Activated T-helper 2 cell treated with anti-CD3 and anti-CD28 coated beads, Interferon-gamma antibody, Interleukin-2, Interleukin-4, amounts not matched to agents 10 μg/mL and 5 μg/mL and 100 μg/mL, durations not matched to agents 14 hours and 24 hours and 36 hours (primary cell): ENCODE data around the gene MDP1. TPM values are rescaled to one million over a fixed set of nuclear protein-coding genes. Genes with fewer than 3 reads are reported as not detected.

Source experiments
- DNase-seq: peaks from one replicate; pipeline ENCODE4 v3.0.0; 2021; ENCODE audit warnings: low spot score
- H3K27ac Mint-ChIP-seq: one replicate; pipeline ENCODE4 v1.8.0; 2021; ENCODE audit warnings: mixed read lengths
- H3K27me3 Mint-ChIP-seq: one replicate; pipeline ENCODE4 v1.8.0; 2021; ENCODE audit warnings: low read depth, mixed read lengths
- H3K36me3 Mint-ChIP-seq: one replicate; pipeline ENCODE4 v1.8.0; 2021; ENCODE audit warnings: low read depth, mixed read lengths
- H3K4me1 Mint-ChIP-seq: one replicate; pipeline ENCODE4 v1.8.0; 2021; ENCODE audit warnings: low read depth, mixed read lengths
- H3K4me3 Mint-ChIP-seq: one replicate; pipeline ENCODE4 v1.8.0; 2021; ENCODE audit warnings: low read depth, mild to moderate bottlenecking, moderate library complexity, mixed read lengths
- H3K9me3 Mint-ChIP-seq: one replicate; pipeline ENCODE4 v1.8.0; 2021; ENCODE audit warnings: mixed read lengths
- intact Hi-C: fragments of 100-400 bp; cut with micrococcal nuclease; formaldehyde crosslinking; loops from one replicate; pipeline ENCODE4 v1.15.1; 2023
- total RNA-seq: library from RNA; stranded (reverse); gene quantifications from 2 replicates; pipeline ENCODE4 v1.2.3, GENCODE V29; 2022

Gene MDP1
- total RNA-seq, result 13.2 and 13.5 TPM in 2 replicates

DNA sequence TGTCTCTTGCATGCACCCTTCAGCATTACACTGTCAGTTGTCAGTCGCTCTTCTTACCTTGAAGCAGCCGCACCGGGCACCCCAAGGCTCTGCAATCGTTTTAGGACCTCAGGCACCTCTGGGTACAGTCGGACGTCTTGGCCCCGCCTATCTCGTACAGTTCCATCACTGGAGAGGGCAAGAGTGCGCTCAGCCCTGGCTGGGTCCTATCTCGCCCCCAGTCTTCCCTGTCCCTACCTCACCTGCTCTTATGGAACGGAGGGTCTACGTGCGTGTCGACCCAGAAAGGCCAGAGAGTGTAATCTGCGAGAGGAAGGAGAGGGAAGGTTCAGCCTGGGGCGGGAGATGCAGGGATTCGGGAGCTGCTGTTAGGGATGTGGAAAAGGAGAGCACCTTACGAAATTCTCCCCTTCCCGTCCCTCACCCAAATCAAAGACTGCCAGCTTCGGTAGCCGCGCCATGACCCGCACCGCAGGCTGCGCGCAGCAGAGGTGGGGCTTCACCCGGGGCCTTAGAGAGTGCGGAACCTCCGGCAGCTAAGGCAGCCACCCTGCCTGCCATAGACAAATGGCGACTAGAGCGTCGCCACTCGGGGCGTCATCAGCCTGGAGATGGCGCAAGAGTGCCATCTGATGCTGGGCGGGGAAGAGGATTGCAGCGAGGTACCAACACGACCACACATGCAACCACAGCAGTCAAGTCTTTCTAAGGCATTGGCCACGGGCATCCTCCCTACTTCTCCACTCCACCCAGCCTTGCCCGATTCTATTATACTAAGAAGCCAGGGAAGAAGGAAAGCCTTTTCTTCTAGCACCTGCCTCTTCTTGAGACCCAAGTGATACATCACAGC, at the start of gene MDP1:
TSS of gene MDP1 (minus strand) at position 572 of the 850 bp plus-strand sequence. CDS start at position 461, 111 bp downstream.
- DNase-seq, result peak; percentile 82
- intact Hi-C loops, result loop anchor here (1.0 kb wide), 2 partner anchors 17 to 84 kb away; partner anchors contain the start of genes DHRS1, GMPR2, NEDD8 and NOP9
- H3K27me3 Mint-ChIP-seq, result no peaks in the 10 kb centered on the region
- H3K4me3 Mint-ChIP-seq, result peak within 1 kb of the TSS; percentile 92
- peaks cover 41% of the 10 kb centered on the region for H3K36me3 Mint-ChIP-seq
- no peaks in the 10 kb centered on the region for H3K9me3 Mint-ChIP-seq
- H3K4me1 Mint-ChIP-seq, result peaks cover 22% of the 10 kb centered on the region
- H3K27ac Mint-ChIP-seq, result peak within 1 kb of the TSS; percentile 98

GRCh38 chr14:24264298-24264697, 48.4 kb upstream of the MDP1 start:
- no peaks in the 10 kb centered on the region for H3K9me3 Mint-ChIP-seq
- intact Hi-C loops, result no loop called here
- DNase-seq, result no peak
- no peak overlapping the region for H3K27ac Mint-ChIP-seq
- no peak overlapping the region for H3K4me3 Mint-ChIP-seq
- H3K4me1 Mint-ChIP-seq, result no peaks in the 10 kb centered on the region
- H3K27me3 Mint-ChIP-seq, result no peaks in the 10 kb centered on the region
- H3K36me3 Mint-ChIP-seq, result peaks cover 27% of the 10 kb centered on the region

- Mint-ChIP-seq H3K27me3 (no peaks in the 10 kb centered on the region), H3K4me3 (no peak overlapping the region), H3K27ac (no peak overlapping the region), H3K4me1 (no peaks in the 10 kb centered on the region), H3K36me3 (peaks cover 25% of the 10 kb centered on the region), H3K9me3 (no peaks in the 10 kb centered on the region)
- intact Hi-C loops, result no loop called here
- DNase-seq, result no peak
Measured at GRCh38 chr14:24263848-24264247, 48.0 kb upstream of the MDP1 start.

DNA sequence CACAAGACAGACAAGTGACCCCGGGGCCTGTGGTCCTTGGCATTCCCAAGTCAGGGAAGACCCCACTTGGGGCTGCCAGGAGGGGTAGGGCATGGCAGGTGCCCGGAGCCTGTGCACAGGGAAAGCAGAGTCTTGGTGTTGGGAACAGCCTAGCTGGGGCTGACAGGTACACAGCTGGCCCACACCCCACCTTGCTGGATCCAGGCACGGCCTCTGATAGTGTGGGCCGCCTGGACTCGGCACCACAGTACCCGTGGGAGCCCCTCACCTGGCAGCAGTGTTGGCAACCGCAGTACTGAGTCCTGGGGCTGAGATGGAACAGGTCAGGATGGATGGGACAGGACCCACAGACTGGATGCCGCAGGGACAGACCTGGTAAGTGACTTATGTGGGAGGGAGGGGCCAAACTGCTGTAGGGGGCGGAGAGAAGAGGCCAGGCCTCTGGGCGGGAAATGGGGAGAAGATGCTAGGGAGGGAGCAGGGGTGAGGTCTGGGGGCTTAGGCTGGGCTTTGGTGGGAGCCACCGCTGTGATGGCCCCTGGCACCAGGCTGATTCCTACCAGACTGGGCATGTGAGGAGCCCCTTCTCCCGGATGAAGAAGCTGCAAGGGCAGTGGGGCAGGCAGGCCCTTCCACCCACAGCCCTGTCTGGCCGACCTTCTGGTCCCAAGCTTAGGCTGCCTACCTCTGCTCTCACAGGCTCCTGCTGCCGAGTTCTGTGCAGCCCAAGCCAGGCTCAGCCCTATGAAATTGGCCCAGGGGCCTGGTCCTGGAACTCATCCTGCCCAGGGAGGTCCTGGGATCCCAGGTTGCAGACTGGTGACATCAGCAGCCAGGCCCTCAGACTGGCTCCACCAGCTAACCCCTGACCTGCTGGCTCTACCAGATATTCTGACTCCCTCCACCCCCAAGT, 47.2 kb upstream of the MDP1 start, which contains the start of gene TGM1:
TSS of gene TGM1 (minus strand) at position 357 of the 913 bp plus-strand sequence. CDS start 825 bp downstream, outside the sequence.
- intact Hi-C loops, result no loop called here
- no peak within 1 kb of the TSS for H3K27ac Mint-ChIP-seq

GRCh38 chr14:24261969-24262327, 46.1 kb upstream of the MDP1 start:
- no peaks in the 10 kb centered on the region for H3K9me3 Mint-ChIP-seq

More for the DNA sequence above, 47.2 kb upstream of the MDP1 start, which contains the start of gene TGM1:
- Mint-ChIP-seq H3K4me3 (no peak within 1 kb of the TSS), H3K27me3 (no peaks in the 10 kb centered on the region), H3K9me3 (no peaks in the 10 kb centered on the region), H3K4me1 (no peaks in the 10 kb centered on the region), H3K36me3 (peaks cover 18% of the 10 kb centered on the region)
- DNase-seq, result no peak

DNA sequence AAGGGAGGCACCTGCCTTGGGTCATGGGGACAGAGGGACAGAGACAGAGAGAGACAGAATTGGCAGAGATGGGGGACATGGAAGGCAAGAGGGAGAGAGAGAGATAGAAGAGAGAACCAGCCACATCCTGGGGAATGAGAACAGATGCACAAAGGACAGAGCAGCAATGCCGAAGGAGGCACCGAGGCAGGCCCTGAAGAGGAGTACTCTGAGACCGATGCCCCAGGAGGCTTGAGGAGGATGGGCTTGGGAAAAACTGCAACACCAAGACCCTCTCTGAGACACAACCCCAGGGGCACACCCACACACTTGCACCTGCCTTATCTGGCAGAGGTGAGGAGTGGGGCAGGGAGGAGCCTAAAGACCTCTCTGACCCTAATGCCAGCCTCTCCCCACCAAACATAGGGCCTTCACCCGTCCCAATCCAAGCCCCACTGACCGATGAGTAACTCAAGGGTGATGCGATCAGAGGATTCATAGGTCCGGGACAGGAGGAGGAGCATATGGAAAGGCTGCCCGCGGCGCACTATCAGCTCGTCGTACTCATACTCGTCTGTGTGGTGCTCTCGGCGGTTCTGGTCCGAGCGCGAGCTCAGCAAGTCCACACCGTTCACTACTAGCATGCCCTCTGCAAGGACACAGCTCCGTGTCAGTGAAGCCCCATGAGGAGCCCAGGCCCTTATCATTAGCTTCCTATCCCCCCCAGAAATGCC, 45.5 kb upstream of the MDP1 start:
- Mint-ChIP-seq H3K4me3 (no peak overlapping the region), H3K27me3 (no peaks in the 10 kb centered on the region), H3K27ac (no peak overlapping the region), H3K9me3 (no peaks in the 10 kb centered on the region), H3K36me3 (peaks cover 8% of the 10 kb centered on the region), H3K4me1 (no peaks in the 10 kb centered on the region)
- no peak for DNase-seq
- intact Hi-C loops, result no loop called here

More at GRCh38 chr14:24261969-24262327, 46.1 kb upstream of the MDP1 start:
- Mint-ChIP-seq H3K36me3 (peaks cover 13% of the 10 kb centered on the region), H3K27me3 (no peaks in the 10 kb centered on the region), H3K4me1 (no peaks in the 10 kb centered on the region), H3K4me3 (no peak overlapping the region), H3K27ac (no peak overlapping the region)
- no peak for DNase-seq
- intact Hi-C loops, result no loop called here

DNA sequence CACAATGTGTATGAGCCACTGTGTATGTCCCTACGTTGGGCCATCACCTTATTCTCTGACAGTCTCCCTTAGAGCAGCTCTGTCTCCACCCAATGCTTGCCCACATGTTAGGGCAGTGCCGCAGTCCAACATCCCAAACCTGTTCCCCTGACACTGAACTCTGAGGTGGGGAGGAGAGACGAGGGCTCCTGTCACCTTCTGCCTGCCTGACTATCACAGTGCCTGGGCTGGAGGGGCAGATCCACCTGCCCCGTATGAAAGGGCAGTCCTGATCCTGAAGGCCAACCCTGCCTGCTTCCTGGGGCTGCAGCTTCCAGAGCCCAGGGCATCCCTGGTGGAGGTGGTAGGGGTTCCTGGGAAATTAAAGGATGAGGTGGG, 44.9 kb upstream of the MDP1 start:
- intact Hi-C loops, result no loop called here
- no peak for DNase-seq
- Mint-ChIP-seq H3K36me3 (peaks cover 4% of the 10 kb centered on the region), H3K4me1 (no peaks in the 10 kb centered on the region), H3K27me3 (no peaks in the 10 kb centered on the region), H3K4me3 (no peak overlapping the region), H3K27ac (no peak overlapping the region), H3K9me3 (no peaks in the 10 kb centered on the region)

DNA sequence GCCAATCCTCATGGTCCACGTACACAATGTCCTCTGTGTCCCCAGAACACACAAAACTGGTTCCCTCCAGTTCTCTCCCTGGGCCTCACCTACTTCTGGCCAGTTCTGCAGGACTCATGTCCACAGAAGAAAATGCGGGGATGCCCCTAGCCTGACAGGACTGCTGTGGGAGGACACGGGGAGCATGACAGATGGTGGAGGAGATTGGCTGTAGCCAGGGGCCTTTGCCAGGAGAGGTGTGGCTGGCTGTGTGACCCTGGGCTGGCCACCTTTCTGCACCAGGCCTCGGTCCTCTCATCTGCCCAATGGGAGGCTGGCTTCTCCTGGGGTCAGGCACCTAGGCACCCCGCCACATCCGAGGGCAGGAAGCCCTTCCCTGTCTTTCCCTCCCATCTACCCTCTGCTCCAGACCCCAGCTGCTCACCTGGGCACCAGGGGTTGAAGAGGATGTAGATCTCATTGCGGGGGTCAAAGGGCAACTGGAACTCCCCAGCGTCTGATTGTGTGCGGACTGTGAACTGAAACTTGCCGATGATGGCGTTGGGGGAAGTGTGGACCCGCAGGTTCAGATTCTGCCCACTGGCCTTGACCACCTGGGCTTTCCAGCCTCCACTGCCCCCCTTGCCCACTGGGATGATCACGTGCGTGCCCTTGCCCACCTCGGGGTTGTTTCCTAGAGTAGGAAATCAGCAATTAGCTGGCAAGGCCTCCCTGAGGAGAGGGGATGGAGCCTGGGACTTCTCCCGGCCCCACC, 44.3 kb upstream of the MDP1 start:
- Mint-ChIP-seq H3K27ac (no peak overlapping the region), H3K36me3 (peaks cover 7% of the 10 kb centered on the region), H3K9me3 (no peaks in the 10 kb centered on the region), H3K4me1 (no peaks in the 10 kb centered on the region), H3K27me3 (no peaks in the 10 kb centered on the region), H3K4me3 (no peak overlapping the region)
- DNase-seq, result no peak
- intact Hi-C loops, result no loop called here

DNA sequence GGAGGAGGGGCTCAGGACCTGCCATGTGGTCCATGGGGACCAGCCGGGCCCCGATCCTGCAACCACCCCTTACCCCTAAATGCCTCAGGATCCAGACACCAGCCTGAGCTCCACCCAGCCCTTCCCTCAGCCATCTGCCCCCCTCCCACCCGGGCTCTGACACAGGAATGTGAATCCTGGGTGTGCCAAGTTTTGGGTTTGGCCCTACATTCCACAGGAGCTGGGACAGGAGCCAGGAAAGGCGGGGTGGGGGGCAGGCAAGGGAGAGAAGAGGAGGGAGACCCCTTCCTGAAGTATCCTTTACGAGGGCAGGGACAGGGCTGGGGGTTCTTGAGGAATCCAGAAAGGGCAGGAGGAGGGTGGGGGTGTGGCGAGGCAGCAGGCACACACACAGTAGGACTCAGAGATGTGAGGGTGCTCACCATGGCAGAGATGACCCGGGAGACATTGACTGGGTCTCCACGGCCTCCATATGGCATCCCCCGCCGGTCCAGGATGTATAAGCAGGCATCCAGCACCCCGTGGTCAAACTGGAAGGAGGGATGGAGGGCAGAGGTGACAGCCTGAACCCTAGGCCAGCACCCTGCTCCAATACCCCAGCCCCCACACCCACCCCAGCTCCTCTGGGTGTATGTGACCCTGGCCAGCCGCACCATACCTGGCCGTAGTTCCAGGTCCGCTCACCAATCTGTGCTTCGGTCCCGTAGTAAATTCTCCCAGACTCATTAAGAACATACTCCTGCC, 43.6 kb upstream of the MDP1 start:
- DNase-seq, result no peak
- H3K27me3 Mint-ChIP-seq, result no peaks in the 10 kb centered on the region

GRCh38 chr14:24258548-24259265, 42.8 kb upstream of the MDP1 start:
- H3K27me3 Mint-ChIP-seq, result no peaks in the 10 kb centered on the region
- intact Hi-C loops, result no loop called here
- no peak for DNase-seq
- H3K4me3 Mint-ChIP-seq, result no peak overlapping the region
- H3K9me3 Mint-ChIP-seq, result no peaks in the 10 kb centered on the region
- no peaks in the 10 kb centered on the region for H3K4me1 Mint-ChIP-seq
- H3K27ac Mint-ChIP-seq, result no peak overlapping the region
- H3K36me3 Mint-ChIP-seq, result peaks cover 9% of the 10 kb centered on the region

More for the DNA sequence above, 43.6 kb upstream of the MDP1 start:
- intact Hi-C loops, result no loop called here
- peaks cover 4% of the 10 kb centered on the region for H3K36me3 Mint-ChIP-seq
- no peaks in the 10 kb centered on the region for H3K4me1 Mint-ChIP-seq
- H3K4me3 Mint-ChIP-seq, result no peak overlapping the region
- no peaks in the 10 kb centered on the region for H3K9me3 Mint-ChIP-seq
- H3K27ac Mint-ChIP-seq, result no peak overlapping the region

GRCh38 chr14:24258119-24258518, 42.3 kb upstream of the MDP1 start:
- no peaks in the 10 kb centered on the region for H3K4me1 Mint-ChIP-seq
- H3K36me3 Mint-ChIP-seq, result peaks cover 10% of the 10 kb centered on the region
- no peaks in the 10 kb centered on the region for H3K9me3 Mint-ChIP-seq
- intact Hi-C loops, result no loop called here
- DNase-seq, result no peak
- no peak overlapping the region for H3K4me3 Mint-ChIP-seq
- H3K27ac Mint-ChIP-seq, result no peak overlapping the region
- H3K27me3 Mint-ChIP-seq, result no peaks in the 10 kb centered on the region
